CD14-positive monocyte (primary cell): Measurements from ENCODE around the gene CDK15. TPM values are rescaled to one million over a fixed set of nuclear protein-coding genes. Genes with fewer than 3 reads are reported as not detected.

Experiments used
- DNase-seq, 3 donors: peaks; one replicate each; pipeline ENCODE4 v3.0.0-alpha.2; 2011 to 2022
- H2AFZ ChIP-seq: 2 replicates; pipeline ENCODE4 v1.6.0; 2012; ENCODE audit warnings: mild to moderate bottlenecking, low read depth, low read length, inconsistent platforms; ENCODE audit not compliant: insufficient read depth, poor library complexity, severe bottlenecking
- H3K27ac ChIP-seq, 2 donors: 1 replicate in 1 of 2; 2 replicates in 1 of 2; pipeline ENCODE4 v1.5.1; 2012 to 2013; ENCODE audit warnings: low read length in 2 of 2, control low read depth in 1 of 2, inconsistent platforms in 1 of 2, low read depth in 1 of 2, mild to moderate bottlenecking in 1 of 2
- H3K27me3 ChIP-seq, 2 donors: one replicate each; pipeline versions ENCODE4 v1.6.0 to v1.6.1; 2011 to 2013; ENCODE audit warnings: low read length in 2 of 2; ENCODE audit not compliant: control insufficient read depth in 2 of 2, insufficient read depth in 2 of 2
- H3K36me3 ChIP-seq, 2 donors: replicated peaks in 1 of 2; 1 replicate in 1 of 2; 2 replicates in 1 of 2; pipeline versions ENCODE4 v1.5.1 to v1.6.1; 2012 to 2013; ENCODE audit warnings: low read length in 2 of 2, control low read depth in 1 of 2, inconsistent platforms in 1 of 2, mild to moderate bottlenecking in 1 of 2; ENCODE audit not compliant: insufficient read depth in 2 of 2, control insufficient read depth in 1 of 2
- H3K4me1 ChIP-seq, 2 donors: 1 replicate in 1 of 2; 2 replicates in 1 of 2; pipeline versions ENCODE4 v1.5.1 to v1.6.1; 2012 to 2013; ENCODE audit warnings: low read length in 2 of 2, control low read depth in 1 of 2, inconsistent platforms in 1 of 2, mild to moderate bottlenecking in 1 of 2, moderate library complexity in 1 of 2; ENCODE audit not compliant: insufficient read depth in 2 of 2, control insufficient read depth in 1 of 2
- H3K4me2 ChIP-seq: replicated peaks from 2 replicates; pipeline ENCODE3; 2012; ENCODE audit warnings: low read length, moderate library complexity, mild to moderate bottlenecking; ENCODE audit not compliant: poor library complexity, severe bottlenecking; ENCODE audit errors: extremely low read depth
- H3K4me3 ChIP-seq, 3 experiments: fragments of 200-600 bp in 1 of 3; sonication (generic) in 1 of 3; replicated peaks in 1 of 3; 1 replicate in 2 of 3; 2 replicates in 1 of 3; pipeline ENCODE4 v1.5.1; 2011 to 2013; ENCODE audit warnings: low read length in 3 of 3, mild to moderate bottlenecking in 3 of 3, control low read depth in 2 of 3, low read depth in 2 of 3, inconsistent platforms in 1 of 3, moderate library complexity in 1 of 3
- H3K79me2 ChIP-seq: 2 replicates; pipeline ENCODE4 v1.6.0; 2012; ENCODE audit warnings: mild to moderate bottlenecking, control low read depth, inconsistent platforms, low read length, moderate library complexity; ENCODE audit not compliant: insufficient read depth
- H3K9ac ChIP-seq: 2 replicates; pipeline ENCODE4 v1.6.0; 2017; ENCODE audit warnings: low read length, mild to moderate bottlenecking; ENCODE audit not compliant: insufficient read depth, poor library complexity, severe bottlenecking
- H3K9me3 ChIP-seq, 2 donors: replicated peaks in 1 of 2; 1 replicate in 1 of 2; 2 replicates in 1 of 2; pipeline versions ENCODE4 v1.5.1 to v1.6.1; 2012 to 2013; ENCODE audit warnings: low read length in 2 of 2, control low read depth in 1 of 2; ENCODE audit not compliant: control insufficient read depth in 1 of 2, insufficient read depth in 1 of 2
- H4K20me1 ChIP-seq: 2 replicates; pipeline ENCODE4 v1.6.0; 2012; ENCODE audit warnings: mild to moderate bottlenecking, low read length, control low read depth, moderate library complexity; ENCODE audit not compliant: insufficient read depth
- H3K27ac Mint-ChIP-seq, 7 donors: one replicate each; pipeline ENCODE4 v1.8.0; 2020; ENCODE audit warnings: mild to moderate bottlenecking in 7 of 7, mixed read lengths in 7 of 7, moderate library complexity in 6 of 7, inconsistent platforms in 2 of 7
- H3K27me3 Mint-ChIP-seq, 3 donors: one replicate each; pipeline ENCODE4 v1.8.0; 2021 to 2022; ENCODE audit warnings: low read depth in 3 of 3, mild to moderate bottlenecking in 3 of 3, mixed read lengths in 3 of 3, moderate library complexity in 3 of 3, inconsistent platforms in 1 of 3
- H3K36me3 Mint-ChIP-seq, 2 donors: one replicate each; pipeline ENCODE4 v1.8.0; 2020; ENCODE audit warnings: mixed read lengths in 2 of 2, inconsistent platforms in 1 of 2, mild to moderate bottlenecking in 1 of 2
- H3K4me1 Mint-ChIP-seq: one replicate; pipeline ENCODE4 v1.8.0; 2020; ENCODE audit warnings: mild to moderate bottlenecking, mixed read lengths
- H3K4me3 Mint-ChIP-seq, 2 donors: one replicate each; pipeline ENCODE4 v1.8.0; 2020; ENCODE audit warnings: mild to moderate bottlenecking in 2 of 2, mixed read lengths in 2 of 2, moderate library complexity in 1 of 2
- H3K9me3 Mint-ChIP-seq, 7 donors: one replicate each; pipeline ENCODE4 v1.8.0; 2020 to 2022; ENCODE audit warnings: mixed read lengths in 7 of 7, mild to moderate bottlenecking in 6 of 7, moderate library complexity in 6 of 7, inconsistent platforms in 2 of 7
- CTCF ChIP-seq: fragments of 200-600 bp; IDR thresholded peaks from one replicate; pipeline ENCODE4 v1.8.0; 2022; ENCODE audit warnings: antibody characterized with exemption, mild to moderate bottlenecking
- WGBS: methylation state at CpG from one replicate; pipeline ENCODE4 v1.1.5; 2013; ENCODE audit warnings: missing lambda C conversion rate; ENCODE audit not compliant: insufficient coverage; 5-methylcytosine and 5-hydroxymethylcytosine counted together
- intact Hi-C, 2 donors: fragments of 100-400 bp; cut with micrococcal nuclease; formaldehyde crosslinking; loops; one replicate each; pipeline versions ENCODE4 v1.15.0 to v1.15.1; 2023
- polyA plus RNA-seq, 3 donors: library from polyadenylated mRNA; depleted of rRNA in 1 of 3; unstranded in 2 of 3; stranded (reverse) in 1 of 3; fragments of 300-500 nt in 2 of 3; fragments of >200 nt in 1 of 3; fragmentation: Illumina TruSeq in 2 of 3; gene quantifications; 1 replicate in 2 of 3; 2 replicates in 1 of 3; pipeline ENCODE4 v1.2.3, GENCODE V29; 2012 to 2021

CDK15 gene
- polyA plus RNA-seq, 3 donors, result not detected

GRCh38 chr2:201862843-201863242, 56.5 kb downstream of the CDK15 start:
- intact Hi-C loops, result loop anchor here in 1 of 2 donors (5.0 kb wide), 1 partner anchor 314 kb away; no protein-coding TSS in a partner anchor
- H2AFZ ChIP-seq, result no peak overlapping the region
- peaks cover 18 to 25% (median 22%) of the 10 kb centered on the region in 3 donors for H3K27me3 Mint-ChIP-seq

GRCh38 chr2:201866643-201867473, 60.5 kb downstream of the CDK15 start:
- Histone ChIP-seq H4K20me1 (no peaks in the 10 kb centered on the region), H3K27ac (no peak overlapping the region), H3K4me2 (no peak overlapping the region), H3K27me3 (no peaks in the 10 kb centered on the region), H3K4me1 (no peaks in the 10 kb centered on the region), H3K36me3 (no peaks in the 10 kb centered on the region), H3K9me3 (no peaks in the 10 kb centered on the region), H2AFZ (no peak overlapping the region), H3K4me3 (no peak overlapping the region), H3K9ac (no peak overlapping the region), H3K79me2 (no peaks in the 10 kb centered on the region)
- no CpG with 5 or more reads among the region's 5 CpGs for WGBS
- Mint-ChIP-seq H3K4me1 (no peaks in the 10 kb centered on the region), H3K27ac (no peak overlapping the region), H3K9me3 (no peaks in the 10 kb centered on the region), H3K27me3 (peaks cover 0 to 5% (median 4%) of the 10 kb centered on the region in 3 donors), H3K36me3 (no peaks in the 10 kb centered on the region), H3K4me3 (no peak overlapping the region)
- intact Hi-C loops, result no loop called here
- TF ChIP-seq CTCF, result no peak
- no peak for DNase-seq

More at GRCh38 chr2:201862843-201863242, 56.5 kb downstream of the CDK15 start:
- no peak overlapping the region for H3K9ac ChIP-seq
- H3K79me2 ChIP-seq, result no peaks in the 10 kb centered on the region
- peaks cover 11% of the 10 kb centered on the region for H3K4me1 Mint-ChIP-seq
- H3K27ac ChIP-seq, result no peak overlapping the region
- DNase-seq, result no peak
- no peaks in the 10 kb centered on the region for H3K36me3 Mint-ChIP-seq
- no peaks in the 10 kb centered on the region for H3K36me3 ChIP-seq
- no peak overlapping the region for H3K4me2 ChIP-seq
- H3K9me3 Mint-ChIP-seq, result peaks cover 0 to 9% (median 0%) of the 10 kb centered on the region in 7 donors
- H3K9me3 ChIP-seq, result no peaks in the 10 kb centered on the region
- 94% methylated on average over 4 of the region's 7 CpGs for WGBS
- H3K27ac Mint-ChIP-seq, result no peak overlapping the region
- TF ChIP-seq CTCF, result no peak
- H3K4me3 Mint-ChIP-seq, result no peak overlapping the region
- H3K4me3 ChIP-seq, result no peak overlapping the region
- peaks cover 19 to 24% of the 10 kb centered on the region in 2 donors for H3K27me3 ChIP-seq
- H3K4me1 ChIP-seq, result no peaks in the 10 kb centered on the region
- H4K20me1 ChIP-seq, result no peaks in the 10 kb centered on the region
